D721Med (cell line): ENCODE measurements around the gene HDHD5.
A peak's percentile ranks its signal among the peaks of the same experiment; 100 is the strongest.

ENCODE experiments used
- DNase-seq: peaks from one replicate; pipeline ENCODE4 v3.0.0; 2011; ENCODE audit warnings: low spot score; ENCODE audit not compliant: insufficient read length
- FAIRE-seq: peaks from 2 replicates; lab custom pipeline; 2011; peaks lifted over from hg19 to GRCh38; lab: Jason Lieb, UNC
- TF ChIP-seq, protein P1 (sequence below): IDR thresholded peaks from 2 replicates; pipeline ENCODE4 v1.5.1; 2012; ENCODE audit warnings: mild to moderate bottlenecking, control low read depth; ENCODE audit not compliant: insufficient read depth; ENCODE audit errors: missing control alignments

HDHD5 gene

DNA sequence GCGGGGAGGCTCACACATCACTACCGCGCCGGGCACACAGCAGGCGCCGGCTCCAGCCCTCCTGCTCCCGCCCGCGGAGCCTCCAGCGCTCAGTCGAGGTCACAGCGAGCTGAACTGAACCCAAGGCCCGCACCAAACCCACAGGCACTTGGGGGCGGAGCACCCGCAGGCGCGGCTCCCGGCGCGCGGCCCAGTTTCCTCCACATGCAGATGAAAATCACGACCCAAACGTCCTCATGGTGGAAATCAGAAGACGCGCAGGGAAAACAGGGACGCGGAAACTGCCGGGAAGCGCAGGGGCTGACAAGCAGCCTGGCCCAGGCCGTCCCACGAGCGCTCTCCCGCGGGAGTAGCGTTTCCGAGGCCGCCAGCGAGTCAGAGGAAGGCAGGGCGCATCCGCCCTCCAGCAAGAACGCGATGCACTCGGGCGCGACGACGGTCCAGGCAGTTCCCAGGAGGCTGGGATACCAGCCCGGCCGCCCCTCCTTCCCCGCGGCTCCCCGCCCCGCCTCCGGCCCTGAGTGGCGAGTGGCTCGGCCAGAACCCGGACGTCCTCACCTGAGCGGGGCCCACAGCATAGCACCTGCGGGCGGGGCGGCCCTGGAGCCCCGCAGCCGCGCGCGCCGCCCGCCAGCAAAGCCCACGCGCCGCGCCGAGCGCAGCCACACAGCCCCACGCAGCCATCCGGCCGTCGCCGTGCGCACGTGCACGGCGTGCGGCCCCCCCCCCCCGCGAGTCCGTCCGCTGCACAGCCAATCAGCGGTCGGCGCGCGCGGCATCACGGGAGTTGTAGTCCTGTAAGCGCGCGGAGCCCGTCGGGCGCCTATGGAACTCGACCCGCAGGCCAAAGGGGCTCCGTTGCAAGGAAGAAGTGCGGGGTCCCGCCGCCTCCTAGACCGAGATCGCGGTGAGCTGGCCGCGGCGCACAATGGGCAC lies at the start of gene HDHD5:
Gene HDHD5, minus strand, starts transcription at position 710 of the 936 bp plus-strand sequence. Its CDS starts 26 bp downstream, at position 684.
- FAIRE-seq (no peak), DNase-seq (peak; percentile 79)
- TF ChIP-seq, protein P1, sequence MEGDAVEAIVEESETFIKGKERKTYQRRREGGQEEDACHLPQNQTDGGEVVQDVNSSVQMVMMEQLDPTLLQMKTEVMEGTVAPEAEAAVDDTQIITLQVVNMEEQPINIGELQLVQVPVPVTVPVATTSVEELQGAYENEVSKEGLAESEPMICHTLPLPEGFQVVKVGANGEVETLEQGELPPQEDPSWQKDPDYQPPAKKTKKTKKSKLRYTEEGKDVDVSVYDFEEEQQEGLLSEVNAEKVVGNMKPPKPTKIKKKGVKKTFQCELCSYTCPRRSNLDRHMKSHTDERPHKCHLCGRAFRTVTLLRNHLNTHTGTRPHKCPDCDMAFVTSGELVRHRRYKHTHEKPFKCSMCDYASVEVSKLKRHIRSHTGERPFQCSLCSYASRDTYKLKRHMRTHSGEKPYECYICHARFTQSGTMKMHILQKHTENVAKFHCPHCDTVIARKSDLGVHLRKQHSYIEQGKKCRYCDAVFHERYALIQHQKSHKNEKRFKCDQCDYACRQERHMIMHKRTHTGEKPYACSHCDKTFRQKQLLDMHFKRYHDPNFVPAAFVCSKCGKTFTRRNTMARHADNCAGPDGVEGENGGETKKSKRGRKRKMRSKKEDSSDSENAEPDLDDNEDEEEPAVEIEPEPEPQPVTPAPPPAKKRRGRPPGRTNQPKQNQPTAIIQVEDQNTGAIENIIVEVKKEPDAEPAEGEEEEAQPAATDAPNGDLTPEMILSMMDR, result no peak

DNA sequence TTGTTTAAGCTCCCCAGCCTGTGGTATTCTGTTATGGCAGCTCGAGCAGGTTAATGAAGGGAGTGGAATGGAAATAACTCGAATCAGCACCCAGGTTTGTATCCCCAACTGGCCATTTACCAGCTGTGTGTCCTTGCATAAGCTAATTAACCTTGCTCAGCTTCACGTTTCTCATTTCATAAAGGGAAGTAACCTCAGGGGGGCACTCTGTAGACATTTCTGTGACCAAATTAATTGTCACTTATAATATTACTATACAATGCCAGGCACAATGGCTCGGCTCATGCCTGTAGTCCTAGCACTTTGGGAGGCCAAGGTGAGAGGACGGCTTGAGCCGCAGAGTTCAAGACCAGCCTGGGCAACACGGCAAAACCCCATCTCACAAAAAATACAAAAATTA lies 46.4 kb upstream of the HDHD5 start:
- TF ChIP-seq, protein P1, result peak; percentile 36
- FAIRE-seq (no peak), DNase-seq (no peak)

DNA sequence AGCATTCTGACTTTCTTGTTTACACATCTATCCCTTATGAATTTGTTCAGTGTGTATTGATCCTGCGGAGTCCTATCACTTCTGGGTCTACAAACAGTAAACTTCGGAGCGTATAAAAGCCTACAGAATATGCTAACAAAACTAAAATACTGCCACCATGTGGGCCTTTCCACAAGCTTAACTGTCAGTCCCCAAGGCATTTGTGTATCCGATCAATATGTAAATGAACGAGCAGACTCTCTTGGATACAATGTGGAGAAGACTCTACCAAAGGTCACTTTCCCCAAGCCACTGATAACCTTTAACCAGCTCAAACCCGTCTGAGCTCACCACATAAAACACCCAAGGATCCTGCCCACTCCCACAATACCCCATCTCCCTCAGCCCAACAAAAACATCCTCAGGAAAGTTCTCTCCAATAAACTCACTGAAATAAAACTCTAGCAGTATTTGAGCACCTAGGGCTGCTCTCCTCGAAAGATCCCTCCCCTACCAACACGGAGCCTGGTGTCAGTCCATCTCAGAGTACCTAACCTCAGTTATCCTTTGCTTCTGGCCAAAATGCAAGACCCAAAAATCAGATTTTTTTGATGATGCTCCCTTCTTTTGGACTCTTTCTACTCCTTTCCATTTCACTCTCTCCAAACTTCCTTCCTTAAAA lies 42.3 kb upstream of the HDHD5 start:
- DNase-seq, result no peak
- TF ChIP-seq, protein P1, result peak; percentile 36
- no peak for FAIRE-seq

DNA sequence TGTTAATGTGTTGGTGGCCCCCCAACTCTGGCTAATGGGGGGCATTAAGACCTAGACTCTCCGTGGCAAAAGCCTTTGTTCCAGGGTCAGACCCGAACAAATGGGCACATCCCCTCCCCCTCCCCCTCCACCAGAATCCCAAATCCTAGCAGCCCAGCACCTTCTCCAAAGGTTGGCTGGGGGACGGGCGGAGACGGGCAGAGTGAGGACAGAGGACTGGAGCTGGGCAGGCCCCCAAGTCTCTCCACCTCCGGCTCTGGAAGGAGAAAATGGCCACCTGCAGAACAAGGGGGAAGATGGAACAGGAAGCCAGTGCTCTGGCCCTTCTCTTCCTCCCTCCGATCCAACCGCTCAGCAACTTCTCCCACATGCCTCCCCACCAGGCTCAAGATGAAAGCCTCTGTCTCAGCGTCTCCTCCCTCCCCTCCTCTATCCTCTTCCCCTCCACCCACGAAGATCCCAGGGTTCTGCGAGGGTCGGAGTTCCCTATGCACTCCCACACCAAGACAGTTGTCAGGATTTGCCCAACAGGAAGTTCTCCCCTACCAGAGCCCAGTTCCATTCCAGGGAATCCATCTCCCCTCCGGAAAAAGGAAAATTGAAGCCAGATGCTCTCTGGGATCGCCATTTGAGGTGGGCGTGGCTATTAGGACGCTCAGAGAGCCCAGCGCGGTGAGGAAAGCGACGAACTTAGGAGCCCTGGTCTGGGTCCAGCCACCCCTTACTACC lies 40.1 kb upstream of the HDHD5 start:
- no peak for FAIRE-seq
- DNase-seq, result peak; percentile 50
- TF ChIP-seq, protein P1, result no peak

DNA sequence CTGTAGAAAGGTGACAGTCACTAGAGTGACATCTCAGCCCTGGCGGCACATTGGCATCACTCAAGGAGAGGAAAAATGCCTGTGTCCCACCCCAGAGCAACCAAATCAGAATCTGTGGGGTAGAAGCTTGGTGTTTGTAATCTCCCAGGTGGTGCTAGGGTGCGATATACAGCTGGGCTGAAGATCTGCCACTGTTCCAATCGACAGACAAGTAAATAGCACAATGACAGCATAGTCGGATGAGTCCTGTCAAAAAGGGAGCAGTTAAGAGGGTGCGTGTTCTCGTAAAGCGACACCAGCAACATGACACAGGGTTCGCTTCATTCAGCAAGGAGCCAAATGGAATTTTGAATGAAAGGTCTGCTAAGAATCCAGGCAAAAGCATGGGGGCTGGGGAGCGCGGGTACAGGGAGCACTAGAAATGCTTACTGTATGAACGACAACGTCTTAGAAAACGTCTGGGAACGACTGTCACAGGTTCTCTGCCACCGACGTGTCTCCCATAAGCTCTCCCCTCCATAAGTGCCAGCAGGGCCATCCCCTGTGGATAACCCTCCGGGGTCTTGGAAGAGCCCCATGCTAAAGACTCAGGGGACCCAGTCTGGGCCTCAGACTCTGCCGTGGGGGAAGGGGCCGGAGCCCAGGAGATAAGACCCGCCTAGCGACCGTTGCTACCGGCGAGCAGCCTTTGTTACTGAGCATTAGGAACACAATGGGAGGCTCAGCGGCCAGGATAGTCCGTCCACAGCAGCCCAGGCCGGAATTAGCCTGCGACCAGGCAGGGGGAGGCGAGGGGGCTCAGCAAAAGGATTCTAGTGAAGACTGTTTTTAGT lies 39.3 kb upstream of the HDHD5 start:
- TF ChIP-seq, protein P1, result no peak
- no peak for FAIRE-seq
- DNase-seq, result peak; percentile 57

DNA sequence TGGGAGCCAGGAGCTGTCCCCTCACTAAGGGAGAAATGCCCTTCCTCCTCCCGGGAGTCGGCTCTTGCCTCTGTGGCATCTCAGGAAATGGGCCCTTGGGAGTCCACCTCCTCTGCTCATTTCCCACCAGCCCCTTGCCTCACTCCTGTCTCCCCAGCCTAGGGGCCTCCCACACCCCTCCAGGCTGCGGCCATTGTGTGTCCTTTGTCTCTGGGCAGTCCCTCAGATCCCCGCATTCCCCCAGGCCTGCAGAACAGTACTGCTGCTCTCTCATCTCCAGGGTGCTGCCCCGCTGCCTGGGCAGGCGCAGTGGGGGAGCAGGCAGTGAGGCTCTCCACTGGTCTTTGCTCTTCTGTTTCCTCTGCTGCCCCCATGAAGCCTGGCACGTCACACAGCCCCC lies 35.1 kb upstream of the HDHD5 start:
- FAIRE-seq, result no peak

More for the DNA sequence above, 35.1 kb upstream of the HDHD5 start:
- DNase-seq, result no peak
- TF ChIP-seq, protein P1, result no peak
